Vagina (tissue), 2 donors: ENCODE results near the gene ATL1.
"Not testable (repeated sequence)": the region's sequence is repeated elsewhere in the genome, so short reads cannot be mapped to it uniquely, and the experiment has no call there.

ENCODE experiments used
- CTCF ChIP-seq, 3 experiments: fragments of 450-650 bp in 2 of 3; fragments of 200-600 bp in 1 of 3; sonication (generic) in 1 of 3; IDR thresholded peaks; one replicate each; pipeline ENCODE4 v1.5.1; 2017 to 2019; ENCODE audit warnings: antibody characterized with exemption in 3 of 3, mild to moderate bottlenecking in 2 of 3, moderate library complexity in 2 of 3
- POLR2A ChIP-seq, 2 donors: fragments of 450-650 bp; IDR thresholded peaks; one replicate each; pipeline ENCODE4 v1.6.1; 2017; ENCODE audit warnings: antibody characterized with exemption in 2 of 2, mild to moderate bottlenecking in 2 of 2, moderate library complexity in 2 of 2

- not testable (repeated sequence) for TF ChIP-seq CTCF, POLR2A (IDR thresholded peaks at IDR 0.05)
Observed at GRCh38 chr14:50552796-50553195, 7.1 kb upstream of the ATL1 start.
